GM18511 (cell line): ENCODE results near the gene SGIP1.
"Not testable (repeated sequence)": the region's sequence is repeated elsewhere in the genome, so short reads cannot be mapped to it uniquely, and the experiment has no call there.

Experiments used
- ATAC-seq: cut with Tn5 transposase; IDR thresholded peaks from one replicate; pipeline ENCODE4 v1.9.1; 2021; ENCODE audit warnings: mild to moderate bottlenecking, moderate library complexity; ENCODE audit not compliant: unreplicated experiment

SGIP1 gene

DNA sequence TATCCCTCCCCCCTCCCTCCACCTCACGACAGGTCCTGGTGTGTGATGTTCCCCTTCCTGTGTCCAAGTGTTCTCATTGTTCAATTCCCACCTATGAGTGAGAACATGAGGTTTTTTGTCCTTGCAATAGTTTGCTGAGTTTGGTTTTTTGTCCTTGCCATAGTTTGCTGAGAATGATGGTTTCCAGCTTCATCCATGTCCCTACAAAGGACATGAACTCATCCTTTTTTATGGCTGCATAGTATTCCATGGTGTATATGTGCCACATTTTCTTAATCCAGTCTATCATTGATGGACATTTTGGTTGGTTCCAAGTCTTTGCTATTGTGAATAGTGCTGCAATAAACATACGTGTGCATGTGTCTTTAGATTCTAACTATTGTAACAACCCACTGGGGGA lies 261.9 kb downstream of the SGIP1 start:
- not testable (repeated sequence) for ATAC-seq
